Activated T-cell treated with anti-CD3 and anti-CD28 coated beads for 24 hours (primary cell): ENCODE results near the gene MAST1.
"Not testable (repeated sequence)": the region's sequence is repeated elsewhere in the genome, so short reads cannot be mapped to it uniquely, and the experiment has no call there.

ENCODE experiments used
- DNase-seq: peaks from one replicate; pipeline ENCODE4 v3.0.0-alpha.2; 2020; ENCODE audit warnings: low read depth

Gene MAST1

GRCh38 chr19:12896460-12896859, 58.1 kb downstream of the MAST1 start:
- DNase-seq = no peak

- no peak for DNase-seq
These were observed 61.7 kb downstream of the MAST1 start for GRCh38 chr19:12899891-12900518.

GRCh38 chr19:12907166-12907565, 68.9 kb downstream of the MAST1 start:
- no peak for DNase-seq

GRCh38 chr19:12912571-12912970, 74.3 kb downstream of the MAST1 start:
- DNase-seq = no peak

- DNase-seq = no peak
These were observed 74.8 kb downstream of the MAST1 start for GRCh38 chr19:12913011-12913561.

- DNase-seq = peak; percentile 14
These were observed 75.8 kb downstream of the MAST1 start for GRCh38 chr19:12913851-12914690.

GRCh38 chr19:12915860-12916259, 77.5 kb downstream of the MAST1 start:
- not testable (repeated sequence) for DNase-seq

- no peak for DNase-seq
These were observed 79.9 kb downstream of the MAST1 start for GRCh38 chr19:12918253-12918652.

GRCh38 chr19:12921047-12921446, 82.7 kb downstream of the MAST1 start:
- no peak for DNase-seq

- DNase-seq = no peak
These were observed 84.6 kb downstream of the MAST1 start for GRCh38 chr19:12922959-12923358.
